ENCODE data around the gene SAMD10. TPM values are rescaled to one million over a fixed set of nuclear protein-coding genes. Genes with fewer than 3 reads are reported as not detected.
"Not testable (repeated sequence)": the region's sequence is repeated elsewhere in the genome, so short reads cannot be mapped to it uniquely, and the experiment has no call there.

Gene SAMD10
- total RNA-seq (2014; rRNA removed; shearing (Covaris generic)): 2.6 and 3.6 TPM in 2 replicates
- polyA plus RNA-seq (2014; cell fraction: nucleus; rRNA removed): 26.0 and 30.0 TPM in 2 replicates

- no peak for DNase-seq (ENCODE audit: extremely low read depth, low read depth)
Observed at GRCh38 chr20:63979557-63980316, at the start of gene SAMD10. Gene SAMD10, minus strand, starts transcription at chr20:63979642. Its CDS starts 175 bp downstream, at chr20:63979467.

GRCh38 chr20:64027981-64028685 is 48.7 kb upstream of the SAMD10 start:
- no peak for DNase-seq (ENCODE audit: extremely low read depth, low read depth)

DNA sequence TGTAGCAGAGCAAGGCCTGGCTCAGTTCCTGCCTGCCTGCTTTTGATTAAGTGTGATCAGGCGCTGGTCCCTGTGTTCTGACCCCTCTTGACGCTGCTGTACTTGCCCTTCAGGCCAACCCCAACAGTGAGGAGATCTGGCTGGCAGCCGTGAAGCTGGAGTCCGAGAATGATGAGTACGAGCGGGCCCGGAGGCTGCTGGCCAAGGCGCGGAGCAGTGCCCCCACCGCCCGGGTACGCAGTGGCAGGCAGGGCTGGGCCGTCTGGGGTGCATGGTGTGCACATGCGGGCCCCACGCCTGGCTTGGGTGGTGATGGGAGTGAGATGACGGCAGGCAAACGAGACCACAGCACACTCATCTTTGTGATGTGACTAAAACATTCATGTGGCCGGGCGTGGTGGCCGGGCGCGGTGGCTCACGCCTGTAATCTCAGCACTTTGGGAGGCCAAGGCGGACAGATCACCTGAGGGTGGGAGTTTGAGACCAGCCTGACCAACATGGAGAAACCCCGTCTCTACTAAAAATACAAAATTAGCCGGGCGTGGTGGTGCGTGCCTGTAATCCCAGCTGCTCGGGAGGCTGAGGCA is 46.5 kb upstream of the SAMD10 start:
- DNase-seq (ENCODE audit: extremely low read depth, low read depth): no peak

- no peak for DNase-seq (ENCODE audit: extremely low read depth, low read depth)
Observed at GRCh38 chr20:64025101-64025825, 45.8 kb upstream of the SAMD10 start.

DNA sequence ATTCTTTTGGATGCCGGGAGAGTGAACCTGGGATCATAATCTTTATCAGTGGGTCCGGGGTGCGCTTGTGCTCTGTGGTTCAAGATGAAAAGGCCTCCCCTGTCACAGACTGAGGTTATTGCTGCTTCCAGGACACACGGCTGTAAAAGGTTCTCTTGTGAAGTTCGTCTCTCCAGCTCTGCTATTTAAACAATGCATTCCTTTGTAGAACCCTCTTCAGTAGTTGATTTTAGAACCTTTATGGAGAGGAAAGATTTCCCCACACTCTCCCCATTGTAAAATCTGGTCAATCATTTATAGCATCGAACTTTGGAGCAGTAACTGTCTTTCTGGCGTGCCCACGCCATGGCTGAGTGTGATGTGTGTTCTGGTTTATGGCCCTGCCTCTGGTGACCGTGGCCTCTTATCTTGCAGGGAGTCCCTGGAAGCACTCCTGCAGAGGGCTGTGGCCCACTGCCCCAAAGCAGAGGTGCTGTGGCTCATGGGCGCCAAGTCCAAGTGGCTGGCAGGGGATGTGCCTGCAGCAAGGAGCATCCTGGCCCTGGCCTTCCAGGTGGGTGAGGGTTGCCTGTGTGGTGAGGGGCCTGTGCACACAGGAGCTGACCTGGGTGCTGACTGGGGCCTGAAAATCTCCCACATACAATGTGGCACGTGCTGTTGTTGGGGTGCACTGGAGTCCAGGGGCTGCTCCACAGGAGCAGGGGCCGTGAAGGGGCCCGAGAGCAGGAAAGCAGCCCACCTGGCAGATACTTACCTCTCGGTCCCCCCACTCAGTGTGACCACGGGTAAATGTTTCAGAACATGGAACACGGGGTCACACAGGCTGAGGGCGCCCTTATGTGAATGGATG is 44.9 kb upstream of the SAMD10 start:
- no peak for DNase-seq (ENCODE audit: extremely low read depth, low read depth)

DNA sequence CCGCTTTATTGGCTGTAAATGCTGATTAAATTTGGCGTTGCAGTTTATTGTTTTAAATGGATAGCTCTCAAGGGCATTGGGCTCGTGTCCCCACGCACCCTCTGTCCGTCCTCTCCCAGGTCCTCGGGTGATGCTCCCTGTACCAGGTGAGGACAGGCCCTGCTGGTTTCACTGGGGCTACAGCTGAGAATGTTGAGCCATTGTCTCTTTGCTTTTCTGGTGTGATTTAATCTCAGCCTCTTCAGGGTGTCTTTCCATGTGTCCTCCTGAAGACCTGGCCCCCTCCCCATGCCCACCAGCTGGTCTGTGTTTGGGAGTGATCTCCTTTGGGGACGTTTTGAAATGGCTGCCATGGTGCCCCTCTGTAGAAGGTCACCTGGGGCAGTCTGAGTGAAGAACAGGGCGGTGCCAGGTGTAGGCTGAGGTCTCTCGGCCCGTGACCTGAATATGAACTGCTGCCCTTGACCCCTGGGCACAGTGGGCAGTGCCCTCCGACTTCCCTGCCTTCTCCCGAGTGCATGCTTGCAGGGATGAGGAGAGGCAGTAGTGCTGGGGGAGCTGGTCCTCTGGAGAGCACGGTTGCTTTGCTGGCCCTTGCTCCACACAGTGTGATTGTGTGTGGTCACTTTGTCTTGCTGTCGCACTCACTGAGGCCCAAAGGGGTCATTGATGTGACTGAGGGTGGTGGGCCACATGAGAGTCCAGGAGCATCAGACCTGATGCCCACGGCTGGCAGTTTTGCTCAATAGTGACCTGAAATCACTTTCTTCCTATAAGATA is 44.1 kb upstream of the SAMD10 start:
- DNase-seq (ENCODE audit: extremely low read depth, low read depth): no peak

GRCh38 chr20:64022671-64023360 is 43.4 kb upstream of the SAMD10 start:
- no peak for DNase-seq (ENCODE audit: extremely low read depth, low read depth)

GRCh38 chr20:64021124-64021975 is 41.9 kb upstream of the SAMD10 start:
- no peak for DNase-seq (ENCODE audit: extremely low read depth, low read depth)

- no peak for DNase-seq (ENCODE audit: extremely low read depth, low read depth)
Observed at GRCh38 chr20:64015635-64016034, 36.2 kb upstream of the SAMD10 start.

DNA sequence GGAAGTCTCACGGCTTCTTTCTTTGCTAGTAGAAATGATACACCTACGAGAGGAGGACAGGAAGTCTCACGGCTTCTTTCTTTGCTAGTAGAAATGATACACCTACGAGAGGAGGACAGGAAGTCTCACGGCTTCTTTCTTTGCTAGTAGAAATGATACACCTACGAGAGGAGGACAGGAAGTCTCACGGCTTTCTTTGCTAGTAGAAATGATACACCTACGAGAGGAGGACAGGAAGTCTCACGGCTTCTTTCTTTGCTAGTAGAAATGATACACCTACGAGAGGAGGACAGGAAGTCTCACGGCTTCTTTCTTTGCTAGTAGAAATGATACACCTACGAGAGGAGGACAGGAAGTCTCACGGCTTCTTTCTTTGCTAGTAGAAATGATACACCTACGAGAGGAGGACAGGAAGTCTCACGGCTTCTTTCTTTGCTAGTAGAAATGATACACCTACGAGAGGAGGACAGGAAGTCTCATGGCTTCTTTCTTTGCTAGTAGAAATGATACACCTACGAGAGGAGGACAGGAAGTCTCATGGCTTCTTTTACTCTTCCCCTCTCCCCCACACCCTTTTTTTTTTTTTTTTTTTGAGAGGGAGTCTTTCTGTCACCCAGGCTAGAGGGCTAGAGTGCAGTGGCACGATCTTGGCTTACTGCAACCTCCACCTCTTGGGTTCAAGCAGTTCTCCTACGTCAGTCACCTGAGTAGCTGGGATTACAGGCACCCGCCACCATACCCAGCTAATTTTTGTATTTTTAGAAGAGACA is 33.1 kb upstream of the SAMD10 start:
- not testable (repeated sequence) for DNase-seq (ENCODE audit: extremely low read depth, low read depth)

DNA sequence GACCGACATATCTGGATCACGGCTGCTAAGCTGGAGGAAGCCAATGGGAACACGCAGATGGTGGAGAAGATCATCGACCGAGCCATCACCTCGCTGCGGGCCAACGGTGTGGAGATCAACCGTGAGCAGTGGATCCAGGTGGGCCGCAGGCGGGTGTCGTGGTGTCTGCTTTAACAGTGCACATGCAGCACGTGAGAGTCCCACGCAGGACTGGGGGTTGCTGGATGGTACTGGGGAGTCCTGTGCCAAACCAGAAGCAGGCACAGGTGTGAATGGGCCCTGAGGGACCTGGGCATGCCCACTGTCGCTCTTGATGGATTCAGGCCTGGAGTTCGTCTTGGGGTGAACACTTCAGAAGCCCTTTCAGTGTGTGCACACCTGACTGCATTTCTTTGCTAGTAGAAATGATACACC is 31.9 kb upstream of the SAMD10 start:
- no peak for DNase-seq (ENCODE audit: extremely low read depth, low read depth)

GRCh38 chr20:64010711-64011237 is 31.3 kb upstream of the SAMD10 start:
- no peak for DNase-seq (ENCODE audit: extremely low read depth, low read depth)

GRCh38 chr20:64009811-64010387 is 30.5 kb upstream of the SAMD10 start:
- no peak for DNase-seq (ENCODE audit: extremely low read depth, low read depth)

- no peak for DNase-seq (ENCODE audit: extremely low read depth, low read depth)
Observed at GRCh38 chr20:64006902-64007301, 27.5 kb upstream of the SAMD10 start.

DNA sequence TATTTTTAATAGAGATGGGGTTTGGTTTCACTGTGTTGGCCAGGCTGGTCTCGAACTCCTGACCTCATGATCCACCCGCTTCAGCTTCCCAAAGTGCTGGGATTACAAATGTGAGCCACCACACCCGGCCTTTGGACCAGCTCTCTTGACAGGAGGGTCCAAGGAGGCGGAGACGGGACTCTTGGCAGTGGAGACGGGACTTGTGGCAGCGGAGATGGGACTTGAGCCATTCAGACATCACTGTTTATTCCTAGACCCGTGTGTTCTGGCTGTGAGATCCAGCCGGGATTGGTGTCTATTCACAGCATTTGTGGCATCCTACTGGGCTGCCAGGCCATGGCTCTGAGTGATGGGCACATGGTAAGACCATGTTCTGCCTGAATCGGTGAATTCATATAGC is 27.0 kb upstream of the SAMD10 start:
- no peak for DNase-seq (ENCODE audit: extremely low read depth, low read depth)

DNA sequence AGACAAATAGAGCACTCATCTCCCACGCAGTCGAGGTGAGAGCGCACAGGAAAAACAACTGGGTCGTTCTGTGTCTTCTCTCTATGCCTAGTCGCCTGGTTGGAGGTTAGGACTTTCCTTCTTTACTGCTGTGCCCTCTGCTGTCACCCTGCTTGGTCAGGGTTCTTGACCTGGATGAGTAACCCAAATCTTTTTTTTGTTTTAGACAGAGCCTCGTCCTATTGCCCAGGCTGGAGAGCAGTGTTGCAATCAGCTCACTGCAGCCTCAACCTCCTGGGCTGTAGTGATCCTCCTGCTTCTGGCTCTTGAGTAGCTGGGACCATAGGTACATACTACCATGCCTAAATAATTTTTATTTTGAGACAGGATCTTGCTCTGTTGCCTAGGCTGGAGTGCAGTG is 26.0 kb upstream of the SAMD10 start:
- no peak for DNase-seq (ENCODE audit: extremely low read depth, low read depth)
